IPS-18c (cell line): ENCODE data around the gene SPATA24.
"Not testable (repeated sequence)": the region's sequence is repeated elsewhere in the genome, so short reads cannot be mapped to it uniquely, and the experiment has no call there.

ENCODE experiments used
- H3K4me3 ChIP-seq: 2 replicates; pipeline ENCODE4 v1.7.0; 2013; ENCODE audit warnings: low read depth, mild to moderate bottlenecking, low read length, moderate library complexity; ENCODE audit not compliant: insufficient read depth
- H3K9me3 ChIP-seq: one replicate; pipeline ENCODE4 v1.6.1; 2013; ENCODE audit warnings: mild to moderate bottlenecking, low read length, moderate library complexity; ENCODE audit not compliant: control insufficient read depth, insufficient read depth

The SPATA24 gene

DNA sequence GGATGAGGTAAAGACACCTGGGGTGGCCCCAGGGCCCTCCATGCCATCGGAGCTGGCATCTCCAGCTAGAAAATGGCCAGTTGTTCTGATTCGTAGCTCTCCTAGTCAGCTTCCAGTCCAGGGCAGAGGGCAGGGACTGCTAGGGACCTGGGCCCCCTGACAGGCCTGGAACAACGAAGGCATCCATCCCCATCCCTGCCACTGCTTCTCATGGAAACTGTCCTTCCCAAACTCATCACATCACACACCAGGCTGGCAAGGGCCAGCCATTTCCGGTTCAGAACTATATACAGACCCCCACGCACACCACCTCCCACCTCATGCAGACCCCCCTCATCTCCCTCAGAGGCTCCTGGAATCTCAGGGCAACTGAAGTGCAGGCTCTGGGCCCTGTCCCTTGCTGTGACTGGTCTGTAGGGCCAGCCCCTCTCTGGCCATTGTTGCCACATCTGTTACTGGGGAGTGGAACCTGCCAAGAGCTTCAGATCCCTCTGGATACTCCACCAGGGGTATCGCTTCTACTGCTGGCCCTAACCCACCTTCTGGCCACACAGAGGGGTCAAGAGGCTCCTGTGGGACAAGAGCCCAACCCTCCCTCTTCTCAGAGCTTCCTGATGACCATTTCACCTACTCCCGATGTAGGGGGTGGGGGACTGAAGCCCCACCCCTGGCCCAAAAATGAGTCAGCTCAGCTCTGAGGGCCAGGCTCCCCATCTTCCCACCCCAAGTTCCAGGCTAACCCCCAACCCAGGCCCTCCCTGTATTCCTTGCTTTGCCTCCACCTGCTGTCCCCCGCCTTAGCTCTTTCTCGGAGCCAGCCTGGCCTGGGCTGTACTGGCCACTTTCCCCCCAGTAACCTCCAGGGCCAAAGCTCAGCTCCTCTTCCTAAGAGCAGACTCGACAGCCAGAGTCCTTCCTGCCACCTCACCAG, 13.0 kb downstream of the SPATA24 start:
- no peaks in the 10 kb centered on the region for H3K9me3 ChIP-seq
- no peak overlapping the region for H3K4me3 ChIP-seq

GRCh38 chr5:139389701-139390638, 13.9 kb downstream of the SPATA24 start, which contains the start of gene MZB1:
MZB1 (minus strand) TSS chr5:139389913; CDS start chr5:139389856, 57 bp downstream.
- H3K4me3 ChIP-seq, result no peak within 1 kb of the TSS
- no peaks in the 10 kb centered on the region for H3K9me3 ChIP-seq

DNA sequence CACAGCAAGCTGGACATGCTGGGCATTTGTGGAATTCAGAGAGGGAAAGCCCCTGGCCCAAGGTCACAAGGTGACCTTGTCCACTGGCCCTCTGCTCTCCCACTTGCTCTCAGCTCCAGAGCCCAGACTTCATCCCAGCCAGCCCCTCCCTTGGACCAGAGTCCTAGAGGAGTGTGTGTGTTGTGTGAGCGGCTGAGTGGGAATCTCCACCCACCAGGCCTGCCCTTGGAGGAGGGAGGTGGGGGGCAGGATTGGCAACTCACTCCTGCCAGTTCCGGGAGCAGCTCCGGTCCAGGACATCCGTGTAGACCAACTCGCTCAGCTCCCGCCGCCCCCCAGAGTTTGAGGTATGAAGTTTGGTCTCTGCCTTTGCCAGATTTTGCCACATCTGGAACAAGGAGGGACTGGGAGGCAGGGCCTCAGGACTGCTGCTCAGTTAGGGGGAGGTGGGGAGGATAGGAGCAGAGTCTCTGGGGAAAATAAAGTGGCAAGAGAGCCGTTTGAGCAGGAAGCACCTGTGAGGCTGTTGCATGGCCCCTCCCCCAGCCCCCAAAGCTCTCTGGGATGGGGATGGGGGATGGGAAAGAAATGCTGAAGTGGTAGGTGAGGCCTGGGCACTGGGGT, 15.6 kb downstream of the SPATA24 start:
- no peak overlapping the region for H3K4me3 ChIP-seq
- H3K9me3 ChIP-seq, result no peaks in the 10 kb centered on the region

GRCh38 chr5:139387611-139388197, 16.2 kb downstream of the SPATA24 start:
- H3K9me3 ChIP-seq, result no peaks in the 10 kb centered on the region
- H3K4me3 ChIP-seq, result no peak overlapping the region

GRCh38 chr5:139386956-139387355, 16.9 kb downstream of the SPATA24 start:
- H3K4me3 ChIP-seq, H3K9me3 ChIP-seq: not testable (repeated sequence)

- Histone ChIP-seq H3K4me3 (no peak overlapping the region), H3K9me3 (no peaks in the 10 kb centered on the region)
These were observed 17.8 kb downstream of the SPATA24 start for GRCh38 chr5:139386050-139386438.

DNA sequence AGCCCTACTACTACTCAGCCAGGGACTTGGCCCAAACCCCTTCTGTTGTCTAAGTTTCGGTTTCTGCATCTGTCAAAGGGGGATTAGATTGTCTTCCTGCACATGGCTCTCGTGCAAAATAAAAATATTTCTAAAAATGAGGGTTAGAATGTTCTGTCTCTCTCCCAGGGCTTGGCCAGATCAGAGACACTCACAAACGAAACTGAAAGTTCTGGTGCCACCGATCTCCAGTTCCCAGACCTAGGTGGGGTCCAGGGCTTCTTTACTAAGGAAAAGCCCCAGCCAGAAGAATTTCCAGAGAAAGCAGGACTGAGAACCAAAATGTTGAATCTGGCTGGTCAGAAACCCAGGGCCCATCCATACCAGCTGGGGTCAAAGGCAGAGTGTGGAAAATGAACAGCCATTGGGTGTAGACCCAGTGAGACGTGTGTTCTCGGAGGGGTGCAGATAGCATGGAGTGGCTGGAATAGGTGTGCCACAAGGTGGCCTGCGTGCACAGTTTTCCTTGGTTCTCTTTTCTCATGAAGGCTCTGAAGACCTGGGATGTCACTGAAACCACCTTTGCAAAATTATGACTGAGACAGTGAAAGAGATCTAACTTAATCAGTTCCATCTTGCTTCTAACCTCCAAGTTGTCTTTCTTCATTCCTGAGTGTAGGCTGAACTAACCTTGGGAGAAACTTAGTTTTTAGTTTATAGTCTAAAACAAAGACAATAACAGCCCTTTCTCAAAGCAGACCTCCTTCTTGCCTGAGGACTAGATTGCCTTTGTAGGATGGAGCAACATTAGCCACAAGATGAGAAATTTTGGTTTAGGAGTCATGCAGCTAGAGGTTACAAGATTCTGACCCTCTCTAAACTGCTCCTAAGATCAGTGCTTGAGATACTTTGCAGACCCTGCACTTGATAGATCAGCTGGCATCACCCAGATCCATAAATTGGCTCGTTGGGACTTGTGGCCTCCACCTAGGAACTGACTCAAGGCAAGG, 18.5 kb downstream of the SPATA24 start:
- no peaks in the 10 kb centered on the region for H3K9me3 ChIP-seq
- H3K4me3 ChIP-seq, result no peak overlapping the region

GRCh38 chr5:139384591-139385051, 19.3 kb downstream of the SPATA24 start:
- Histone ChIP-seq H3K4me3 (no peak overlapping the region; the same call in 1 of the 2 replicates), H3K9me3 (no peaks in the 10 kb centered on the region)

GRCh38 chr5:139383993-139384590, 19.8 kb downstream of the SPATA24 start:
- Histone ChIP-seq H3K4me3 (no peak overlapping the region; the same call in 1 of the 2 replicates), H3K9me3 (no peaks in the 10 kb centered on the region)

GRCh38 chr5:139383275-139383992, 20.5 kb downstream of the SPATA24 start, which contains the start of gene SLC23A1:
SLC23A1 (minus strand) TSS chr5:139383297; CDS start chr5:139383253, 44 bp downstream.
- Histone ChIP-seq H3K9me3 (no peaks in the 10 kb centered on the region), H3K4me3 (no peak within 1 kb of the TSS)

DNA sequence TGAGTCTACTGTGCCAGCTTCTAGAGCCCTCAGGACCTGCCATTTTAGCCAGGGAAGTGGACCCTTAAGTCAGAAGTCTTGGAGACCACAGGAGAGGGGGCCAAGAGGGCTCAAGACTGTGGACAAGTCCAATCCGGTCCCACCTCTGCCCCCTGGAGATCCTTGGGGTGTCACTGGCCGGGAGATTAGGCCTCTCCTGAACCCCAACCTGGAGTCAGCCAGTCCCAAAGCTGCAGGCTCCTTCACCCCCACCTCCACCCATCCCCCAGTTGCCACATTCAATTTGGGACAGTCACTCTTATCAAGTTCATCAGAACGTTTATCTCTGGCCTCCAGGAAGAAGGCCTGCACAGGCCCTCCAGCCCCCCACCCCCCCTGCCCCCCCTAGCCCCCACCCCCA, 21.1 kb downstream of the SPATA24 start:
- no peak overlapping the region for H3K4me3 ChIP-seq
- H3K9me3 ChIP-seq, result no peaks in the 10 kb centered on the region

- no peak overlapping the region for H3K4me3 ChIP-seq
- H3K9me3 ChIP-seq, result no peaks in the 10 kb centered on the region
These were observed 21.8 kb downstream of the SPATA24 start for GRCh38 chr5:139381837-139382761.

- Histone ChIP-seq H3K4me3 (no peak overlapping the region), H3K9me3 (no peaks in the 10 kb centered on the region)
These were observed 24.1 kb downstream of the SPATA24 start for GRCh38 chr5:139379626-139380449.
